GM23338 (cell line): ENCODE data around the gene HBS1L.

Source experiments
- CREB1 ChIP-seq: fragments of 250-450 bp; sonication (Bioruptor Pico); IDR thresholded peaks from 2 replicates; pipeline ENCODE4 v1.5.0; 2020; ENCODE audit warnings: low read depth, mild to moderate bottlenecking, moderate library complexity
- EZH2 ChIP-seq: fragments of 200-600 bp; sonication (generic); IDR thresholded peaks from one replicate; pipeline ENCODE4 v1.8.0; 2017; ENCODE audit warnings: antibody characterized with exemption, mild to moderate bottlenecking, low read depth; ENCODE audit not compliant: unreplicated experiment
- EZH2phosphoT487 ChIP-seq: fragments of 200-600 bp; sonication (generic); IDR thresholded peaks from one replicate; pipeline ENCODE4 v1.8.1; 2018; ENCODE audit warnings: antibody characterized with exemption; ENCODE audit not compliant: unreplicated experiment
- JUNB ChIP-seq: IDR thresholded peaks from one replicate; pipeline ENCODE4 v1.6.1; 2016; ENCODE audit warnings: antibody characterized with exemption; ENCODE audit not compliant: unreplicated experiment
- POLR2AphosphoS5 ChIP-seq: IDR thresholded peaks from 2 replicates; pipeline ENCODE4 v1.6.1; 2016; ENCODE audit warnings: antibody characterized with exemption, low read depth
- TF ChIP-seq, protein P1 (sequence below), 2 experiments: fragments of 200-600 bp in 1 of 2; sonication (generic) in 1 of 2; conservative IDR thresholded peaks; 2 replicates each; pipeline versions ENCODE4 v1.5.1 to v1.6.1; 2016 to 2017; ENCODE audit warnings: antibody characterized with exemption in 2 of 2, low read depth in 2 of 2, mild to moderate bottlenecking in 2 of 2, moderate library complexity in 1 of 2
- TF ChIP-seq, protein P2 (sequence below): IDR thresholded peaks from one replicate; pipeline ENCODE4 v1.6.1; 2018; ENCODE audit warnings: antibody characterized with exemption; ENCODE audit not compliant: unreplicated experiment
- TF ChIP-seq, protein P3 (sequence below): IDR thresholded peaks from 2 replicates; pipeline ENCODE4 v1.6.1; 2016; ENCODE audit warnings: antibody characterized with exemption
- TF ChIP-seq, protein P4 (sequence below): fragments of 250-450 bp; sonication (Bioruptor Pico); IDR thresholded peaks from 2 replicates; pipeline ENCODE4 v1.5.0; 2020; ENCODE audit warnings: mild to moderate bottlenecking, moderate library complexity

DNA sequence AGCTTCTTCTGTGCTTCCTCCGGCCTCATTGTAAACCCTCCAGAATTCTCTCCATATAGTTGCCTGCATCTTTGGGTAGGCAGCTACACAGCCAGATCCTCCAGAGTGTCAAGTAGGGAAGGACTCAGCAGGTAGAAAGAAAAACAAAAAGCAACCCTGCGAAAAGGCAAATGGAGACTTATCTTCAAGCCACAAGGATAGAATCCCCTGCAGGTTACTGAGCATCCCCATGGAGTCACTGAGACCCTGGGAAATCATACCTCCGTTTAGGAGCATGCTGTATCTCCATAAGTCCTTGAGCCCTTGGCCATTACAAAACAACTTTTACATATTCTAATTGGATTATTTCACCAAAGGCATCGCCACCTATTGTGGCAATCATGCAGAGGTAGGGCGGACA, 133.3 kb downstream of the HBS1L start:
- no peak for TF ChIP-seq EZH2phosphoT487
- TF ChIP-seq EZH2: no peak
- no peak for TF ChIP-seq CREB1
- TF ChIP-seq, protein P1, sequence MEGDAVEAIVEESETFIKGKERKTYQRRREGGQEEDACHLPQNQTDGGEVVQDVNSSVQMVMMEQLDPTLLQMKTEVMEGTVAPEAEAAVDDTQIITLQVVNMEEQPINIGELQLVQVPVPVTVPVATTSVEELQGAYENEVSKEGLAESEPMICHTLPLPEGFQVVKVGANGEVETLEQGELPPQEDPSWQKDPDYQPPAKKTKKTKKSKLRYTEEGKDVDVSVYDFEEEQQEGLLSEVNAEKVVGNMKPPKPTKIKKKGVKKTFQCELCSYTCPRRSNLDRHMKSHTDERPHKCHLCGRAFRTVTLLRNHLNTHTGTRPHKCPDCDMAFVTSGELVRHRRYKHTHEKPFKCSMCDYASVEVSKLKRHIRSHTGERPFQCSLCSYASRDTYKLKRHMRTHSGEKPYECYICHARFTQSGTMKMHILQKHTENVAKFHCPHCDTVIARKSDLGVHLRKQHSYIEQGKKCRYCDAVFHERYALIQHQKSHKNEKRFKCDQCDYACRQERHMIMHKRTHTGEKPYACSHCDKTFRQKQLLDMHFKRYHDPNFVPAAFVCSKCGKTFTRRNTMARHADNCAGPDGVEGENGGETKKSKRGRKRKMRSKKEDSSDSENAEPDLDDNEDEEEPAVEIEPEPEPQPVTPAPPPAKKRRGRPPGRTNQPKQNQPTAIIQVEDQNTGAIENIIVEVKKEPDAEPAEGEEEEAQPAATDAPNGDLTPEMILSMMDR (conservative IDR thresholded peaks at IDR 0.05; ENCODE audit: low read depth in 2 of 2): no peak
- TF ChIP-seq POLR2AphosphoS5: no peak
- TF ChIP-seq, protein P2, sequence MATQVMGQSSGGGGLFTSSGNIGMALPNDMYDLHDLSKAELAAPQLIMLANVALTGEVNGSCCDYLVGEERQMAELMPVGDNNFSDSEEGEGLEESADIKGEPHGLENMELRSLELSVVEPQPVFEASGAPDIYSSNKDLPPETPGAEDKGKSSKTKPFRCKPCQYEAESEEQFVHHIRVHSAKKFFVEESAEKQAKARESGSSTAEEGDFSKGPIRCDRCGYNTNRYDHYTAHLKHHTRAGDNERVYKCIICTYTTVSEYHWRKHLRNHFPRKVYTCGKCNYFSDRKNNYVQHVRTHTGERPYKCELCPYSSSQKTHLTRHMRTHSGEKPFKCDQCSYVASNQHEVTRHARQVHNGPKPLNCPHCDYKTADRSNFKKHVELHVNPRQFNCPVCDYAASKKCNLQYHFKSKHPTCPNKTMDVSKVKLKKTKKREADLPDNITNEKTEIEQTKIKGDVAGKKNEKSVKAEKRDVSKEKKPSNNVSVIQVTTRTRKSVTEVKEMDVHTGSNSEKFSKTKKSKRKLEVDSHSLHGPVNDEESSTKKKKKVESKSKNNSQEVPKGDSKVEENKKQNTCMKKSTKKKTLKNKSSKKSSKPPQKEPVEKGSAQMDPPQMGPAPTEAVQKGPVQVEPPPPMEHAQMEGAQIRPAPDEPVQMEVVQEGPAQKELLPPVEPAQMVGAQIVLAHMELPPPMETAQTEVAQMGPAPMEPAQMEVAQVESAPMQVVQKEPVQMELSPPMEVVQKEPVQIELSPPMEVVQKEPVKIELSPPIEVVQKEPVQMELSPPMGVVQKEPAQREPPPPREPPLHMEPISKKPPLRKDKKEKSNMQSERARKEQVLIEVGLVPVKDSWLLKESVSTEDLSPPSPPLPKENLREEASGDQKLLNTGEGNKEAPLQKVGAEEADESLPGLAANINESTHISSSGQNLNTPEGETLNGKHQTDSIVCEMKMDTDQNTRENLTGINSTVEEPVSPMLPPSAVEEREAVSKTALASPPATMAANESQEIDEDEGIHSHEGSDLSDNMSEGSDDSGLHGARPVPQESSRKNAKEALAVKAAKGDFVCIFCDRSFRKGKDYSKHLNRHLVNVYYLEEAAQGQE: no peak
- TF ChIP-seq, protein P3, sequence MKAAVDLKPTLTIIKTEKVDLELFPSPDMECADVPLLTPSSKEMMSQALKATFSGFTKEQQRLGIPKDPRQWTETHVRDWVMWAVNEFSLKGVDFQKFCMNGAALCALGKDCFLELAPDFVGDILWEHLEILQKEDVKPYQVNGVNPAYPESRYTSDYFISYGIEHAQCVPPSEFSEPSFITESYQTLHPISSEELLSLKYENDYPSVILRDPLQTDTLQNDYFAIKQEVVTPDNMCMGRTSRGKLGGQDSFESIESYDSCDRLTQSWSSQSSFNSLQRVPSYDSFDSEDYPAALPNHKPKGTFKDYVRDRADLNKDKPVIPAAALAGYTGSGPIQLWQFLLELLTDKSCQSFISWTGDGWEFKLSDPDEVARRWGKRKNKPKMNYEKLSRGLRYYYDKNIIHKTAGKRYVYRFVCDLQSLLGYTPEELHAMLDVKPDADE: no peak
- TF ChIP-seq, protein P4, sequence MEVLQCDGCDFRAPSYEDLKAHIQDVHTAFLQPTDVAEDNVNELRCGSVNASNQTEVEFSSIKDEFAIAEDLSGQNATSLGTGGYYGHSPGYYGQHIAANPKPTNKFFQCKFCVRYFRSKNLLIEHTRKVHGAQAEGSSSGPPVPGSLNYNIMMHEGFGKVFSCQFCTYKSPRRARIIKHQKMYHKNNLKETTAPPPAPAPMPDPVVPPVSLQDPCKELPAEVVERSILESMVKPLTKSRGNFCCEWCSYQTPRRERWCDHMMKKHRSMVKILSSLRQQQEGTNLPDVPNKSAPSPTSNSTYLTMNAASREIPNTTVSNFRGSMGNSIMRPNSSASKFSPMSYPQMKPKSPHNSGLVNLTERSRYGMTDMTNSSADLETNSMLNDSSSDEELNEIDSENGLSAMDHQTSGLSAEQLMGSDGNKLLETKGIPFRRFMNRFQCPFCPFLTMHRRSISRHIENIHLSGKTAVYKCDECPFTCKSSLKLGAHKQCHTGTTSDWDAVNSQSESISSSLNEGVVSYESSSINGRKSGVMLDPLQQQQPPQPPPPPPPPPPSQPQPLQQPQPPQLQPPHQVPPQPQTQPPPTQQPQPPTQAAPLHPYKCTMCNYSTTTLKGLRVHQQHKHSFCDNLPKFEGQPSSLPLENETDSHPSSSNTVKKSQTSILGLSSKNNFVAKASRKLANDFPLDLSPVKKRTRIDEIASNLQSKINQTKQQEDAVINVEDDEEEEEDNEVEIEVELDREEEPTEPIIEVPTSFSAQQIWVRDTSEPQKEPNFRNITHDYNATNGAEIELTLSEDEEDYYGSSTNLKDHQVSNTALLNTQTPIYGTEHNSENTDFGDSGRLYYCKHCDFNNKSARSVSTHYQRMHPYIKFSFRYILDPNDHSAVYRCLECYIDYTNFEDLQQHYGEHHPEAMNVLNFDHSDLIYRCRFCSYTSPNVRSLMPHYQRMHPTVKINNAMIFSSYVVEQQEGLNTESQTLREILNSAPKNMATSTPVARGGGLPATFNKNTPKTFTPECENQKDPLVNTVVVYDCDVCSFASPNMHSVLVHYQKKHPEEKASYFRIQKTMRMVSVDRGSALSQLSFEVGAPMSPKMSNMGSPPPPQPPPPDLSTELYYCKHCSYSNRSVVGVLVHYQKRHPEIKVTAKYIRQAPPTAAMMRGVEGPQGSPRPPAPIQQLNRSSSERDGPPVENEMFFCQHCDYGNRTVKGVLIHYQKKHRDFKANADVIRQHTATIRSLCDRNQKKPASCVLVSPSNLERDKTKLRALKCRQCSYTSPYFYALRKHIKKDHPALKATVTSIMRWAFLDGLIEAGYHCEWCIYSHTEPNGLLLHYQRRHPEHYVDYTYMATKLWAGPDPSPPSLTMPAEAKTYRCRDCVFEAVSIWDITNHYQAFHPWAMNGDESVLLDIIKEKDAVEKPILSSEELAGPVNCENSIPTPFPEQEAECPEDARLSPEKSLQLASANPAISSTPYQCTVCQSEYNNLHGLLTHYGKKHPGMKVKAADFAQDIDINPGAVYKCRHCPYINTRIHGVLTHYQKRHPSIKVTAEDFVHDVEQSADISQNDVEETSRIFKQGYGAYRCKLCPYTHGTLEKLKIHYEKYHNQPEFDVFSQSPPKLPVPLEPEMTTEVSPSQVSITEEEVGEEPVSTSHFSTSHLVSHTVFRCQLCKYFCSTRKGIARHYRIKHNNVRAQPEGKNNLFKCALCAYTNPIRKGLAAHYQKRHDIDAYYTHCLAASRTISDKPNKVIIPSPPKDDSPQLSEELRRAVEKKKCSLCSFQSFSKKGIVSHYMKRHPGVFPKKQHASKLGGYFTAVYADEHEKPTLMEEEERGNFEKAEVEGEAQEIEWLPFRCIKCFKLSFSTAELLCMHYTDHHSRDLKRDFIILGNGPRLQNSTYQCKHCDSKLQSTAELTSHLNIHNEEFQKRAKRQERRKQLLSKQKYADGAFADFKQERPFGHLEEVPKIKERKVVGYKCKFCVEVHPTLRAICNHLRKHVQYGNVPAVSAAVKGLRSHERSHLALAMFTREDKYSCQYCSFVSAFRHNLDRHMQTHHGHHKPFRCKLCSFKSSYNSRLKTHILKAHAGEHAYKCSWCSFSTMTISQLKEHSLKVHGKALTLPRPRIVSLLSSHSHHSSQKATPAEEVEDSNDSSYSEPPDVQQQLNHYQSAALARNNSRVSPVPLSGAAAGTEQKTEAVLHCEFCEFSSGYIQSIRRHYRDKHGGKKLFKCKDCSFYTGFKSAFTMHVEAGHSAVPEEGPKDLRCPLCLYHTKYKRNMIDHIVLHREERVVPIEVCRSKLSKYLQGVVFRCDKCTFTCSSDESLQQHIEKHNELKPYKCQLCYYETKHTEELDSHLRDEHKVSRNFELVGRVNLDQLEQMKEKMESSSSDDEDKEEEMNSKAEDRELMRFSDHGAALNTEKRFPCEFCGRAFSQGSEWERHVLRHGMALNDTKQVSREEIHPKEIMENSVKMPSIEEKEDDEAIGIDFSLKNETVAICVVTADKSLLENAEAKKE: no peak
- no peak for TF ChIP-seq JUNB
